Right hindlimb (tissue), 1 donor: Measurements from ENCODE around the gene HYAL3.
A peak's percentile ranks its signal among the peaks of the same experiment; 100 is the strongest.

Experiments used
- DNase-seq: peaks from one replicate; pipeline ENCODE4 v3.0.0-alpha.2; 2018

The HYAL3 gene

DNA sequence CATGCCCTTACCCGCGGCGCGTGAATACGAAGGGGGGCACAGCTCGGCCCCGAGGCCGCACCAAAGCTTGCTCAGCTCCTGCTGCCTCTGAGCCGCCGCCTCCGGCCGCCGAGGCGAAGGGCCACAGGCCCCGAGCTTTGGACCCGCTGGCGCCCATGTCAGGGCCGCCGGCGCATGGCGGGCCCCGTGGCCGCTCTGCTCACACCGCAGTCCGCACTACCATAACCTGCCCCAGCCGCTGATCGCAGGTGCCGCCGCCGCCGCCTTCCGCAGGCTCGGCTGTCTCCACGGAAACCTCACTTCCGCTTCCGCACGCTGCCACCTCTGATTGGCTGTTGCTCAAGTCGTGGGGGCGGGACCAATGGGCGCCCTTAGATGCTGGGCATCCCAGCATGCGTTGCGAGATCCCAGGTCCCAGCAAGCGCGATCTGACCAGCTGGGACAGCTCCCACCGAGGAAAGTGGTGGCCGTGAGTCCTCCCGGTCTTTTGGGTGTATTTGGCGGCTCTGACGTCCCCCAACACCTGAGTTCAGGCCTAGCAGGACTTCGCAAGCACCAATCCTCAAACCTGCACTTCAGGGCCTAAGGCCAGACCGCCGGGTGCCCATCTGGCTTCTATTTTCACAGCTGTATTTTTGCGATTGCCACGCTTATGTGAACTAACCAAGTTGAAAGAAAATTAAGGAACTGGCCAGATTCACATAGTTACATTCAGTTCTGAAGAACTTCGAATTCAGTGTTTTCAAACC is 28.9 kb upstream of the HYAL3 start, which contains the start of gene TUSC2:
Gene TUSC2 (minus strand): TSS at position 281 of the 749 bp plus-strand sequence. CDS start 124 bp downstream, at position 157.
- peak; percentile 96 for DNase-seq

DNA sequence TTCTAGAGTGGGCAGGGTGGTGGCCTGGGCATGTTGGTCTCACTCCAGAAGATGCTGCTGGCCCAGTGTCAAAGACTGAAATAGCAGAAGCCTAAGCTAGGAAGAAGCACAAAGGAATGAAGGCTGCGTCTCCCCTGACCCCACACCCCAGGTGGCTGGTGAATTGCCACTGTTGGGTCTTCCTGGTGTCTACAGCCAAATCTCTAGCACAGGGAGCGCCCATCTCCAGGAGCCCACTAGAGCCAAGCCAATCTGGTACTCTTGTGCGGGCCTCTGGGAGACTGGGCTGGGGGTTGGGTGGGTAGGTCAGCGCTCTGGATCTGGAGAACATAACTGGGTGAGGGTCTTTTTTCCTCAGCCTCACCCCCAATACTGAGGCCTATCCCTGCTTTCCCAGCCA is 27.9 kb upstream of the HYAL3 start:
- DNase-seq: peak; percentile 25

DNA sequence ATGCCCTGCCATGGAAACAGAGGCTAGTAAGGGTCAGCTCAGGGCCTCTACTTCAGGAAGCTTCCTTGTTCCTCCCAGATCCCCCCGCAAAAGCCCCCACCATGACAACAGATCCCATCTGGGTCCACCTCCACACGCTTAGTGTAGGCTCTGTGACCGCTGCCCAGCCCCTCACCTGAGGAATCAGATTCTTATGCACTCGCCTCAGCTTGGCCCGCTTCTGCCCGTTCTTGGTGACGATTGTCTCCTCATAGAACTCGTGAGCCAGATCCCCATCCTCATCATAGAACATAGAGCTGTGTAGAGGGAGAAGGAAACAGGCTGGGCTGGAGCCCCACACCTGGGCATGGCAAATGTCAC is 27.0 kb upstream of the HYAL3 start:
- DNase-seq: no peak

DNA sequence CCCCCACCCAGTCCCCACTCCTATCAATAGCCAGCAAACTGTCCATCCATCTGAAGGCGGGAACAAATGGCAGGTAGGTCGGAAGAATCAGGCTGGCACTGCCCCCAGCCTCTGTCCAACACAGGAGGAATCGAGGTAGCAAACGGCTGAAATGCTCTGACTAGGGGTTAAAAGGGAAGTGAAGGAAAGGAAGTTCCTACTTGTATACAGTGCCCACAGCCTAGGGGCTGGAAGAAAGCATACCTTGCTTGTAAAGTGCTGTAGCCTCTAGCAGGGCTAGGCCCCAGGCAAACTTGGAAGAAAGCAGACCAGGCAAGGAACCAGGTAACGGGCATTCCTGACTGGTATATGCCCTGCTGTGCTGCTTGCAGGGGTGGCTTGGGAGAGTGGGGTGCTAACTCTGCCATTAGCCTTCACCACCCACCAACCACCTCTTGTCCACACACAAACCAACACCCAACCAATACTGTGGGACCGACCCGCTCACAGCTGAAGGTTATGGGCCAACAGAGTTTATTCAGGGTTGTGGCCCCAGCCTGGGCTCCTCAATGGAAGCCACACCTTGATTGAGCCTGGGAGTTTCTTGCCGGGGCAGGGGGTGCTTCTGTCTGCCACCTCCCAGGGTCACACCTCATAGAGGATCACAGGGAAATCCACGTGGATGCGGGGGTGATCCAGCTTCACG is 26.4 kb upstream of the HYAL3 start:
- no peak for DNase-seq

DNA sequence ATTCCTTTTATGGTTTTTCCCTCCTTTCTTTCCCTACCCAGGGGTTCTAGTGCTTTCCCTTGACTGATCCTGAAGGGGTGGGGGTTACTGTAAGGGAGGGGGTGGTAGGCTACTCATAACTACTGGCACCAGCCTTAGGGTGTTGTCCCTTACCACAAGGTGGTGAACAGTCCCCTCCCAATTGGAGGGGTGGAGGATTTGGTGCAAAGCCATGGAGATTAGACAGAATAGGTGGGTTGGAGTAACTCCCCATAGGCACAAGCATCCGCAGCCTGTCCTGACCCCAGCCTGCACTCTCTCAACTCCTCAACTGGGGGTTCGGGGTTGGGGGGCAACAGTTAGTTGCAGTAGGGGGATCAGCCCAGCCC is 25.9 kb upstream of the HYAL3 start:
- DNase-seq: peak; percentile 24

DNA sequence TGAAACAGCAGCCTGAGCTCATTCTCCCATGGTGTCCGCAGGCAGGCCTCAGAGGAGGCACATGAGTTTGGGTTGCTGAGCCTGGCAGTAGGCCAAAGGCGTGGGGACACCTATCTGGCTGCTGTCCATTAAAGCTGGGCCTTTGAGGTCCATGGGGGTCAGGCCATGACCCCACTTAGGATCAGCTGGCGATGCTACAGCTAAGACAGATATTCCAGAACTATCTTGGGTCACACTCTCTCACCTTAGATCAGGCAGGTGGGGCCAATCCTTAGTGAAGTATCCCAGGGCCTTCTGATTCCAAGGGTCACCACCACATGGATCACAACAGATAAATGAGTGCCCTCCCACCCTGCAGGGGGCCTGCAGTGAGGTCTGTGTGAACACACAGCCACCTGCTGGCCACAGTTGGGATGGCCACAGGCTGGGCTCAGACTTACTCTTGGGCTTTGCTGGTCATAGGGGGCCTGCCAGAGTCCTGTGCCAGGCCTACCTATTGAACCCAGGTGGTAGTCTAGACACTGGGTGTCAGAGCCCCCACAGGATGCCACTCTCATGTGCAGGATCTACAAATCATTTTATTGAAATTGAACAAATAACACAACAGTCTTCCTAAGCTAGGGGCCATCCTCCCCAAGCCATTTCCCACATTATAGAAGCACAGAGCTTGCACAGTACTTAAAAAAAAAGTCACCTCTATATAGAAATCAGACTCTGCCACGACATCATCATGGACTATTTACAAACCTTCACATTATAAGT is 25.3 kb upstream of the HYAL3 start:
- peak; percentile 74 for DNase-seq

DNA sequence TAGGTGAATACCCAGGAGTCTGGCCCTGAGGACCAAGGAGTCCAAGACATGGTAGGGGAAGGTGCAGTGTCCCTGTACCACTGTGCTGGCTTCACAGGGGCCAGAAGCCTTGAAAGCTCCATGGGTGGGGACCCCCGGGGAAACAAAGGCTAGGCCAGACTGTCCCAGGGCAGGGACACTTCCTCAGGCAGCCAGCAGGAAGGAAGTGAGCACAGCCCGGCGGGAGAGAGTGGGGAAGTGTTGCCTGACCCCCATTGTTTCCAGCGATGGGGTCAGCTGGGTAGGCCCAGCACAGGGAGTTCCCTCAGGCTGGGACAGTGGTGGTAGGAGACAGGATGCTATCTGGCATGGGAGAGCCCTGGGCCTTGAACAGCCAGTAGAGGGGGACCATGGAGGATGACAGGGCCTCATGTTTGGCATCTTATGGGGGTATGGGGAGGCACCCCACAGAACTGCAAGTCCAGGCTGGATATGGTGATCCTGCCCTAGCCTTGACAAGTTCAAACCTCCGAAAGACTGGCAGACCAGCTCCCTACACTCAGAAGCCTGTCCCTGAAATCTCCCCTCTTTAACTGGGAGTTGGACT is 24.5 kb upstream of the HYAL3 start:
- DNase-seq: peak; percentile 51

DNA sequence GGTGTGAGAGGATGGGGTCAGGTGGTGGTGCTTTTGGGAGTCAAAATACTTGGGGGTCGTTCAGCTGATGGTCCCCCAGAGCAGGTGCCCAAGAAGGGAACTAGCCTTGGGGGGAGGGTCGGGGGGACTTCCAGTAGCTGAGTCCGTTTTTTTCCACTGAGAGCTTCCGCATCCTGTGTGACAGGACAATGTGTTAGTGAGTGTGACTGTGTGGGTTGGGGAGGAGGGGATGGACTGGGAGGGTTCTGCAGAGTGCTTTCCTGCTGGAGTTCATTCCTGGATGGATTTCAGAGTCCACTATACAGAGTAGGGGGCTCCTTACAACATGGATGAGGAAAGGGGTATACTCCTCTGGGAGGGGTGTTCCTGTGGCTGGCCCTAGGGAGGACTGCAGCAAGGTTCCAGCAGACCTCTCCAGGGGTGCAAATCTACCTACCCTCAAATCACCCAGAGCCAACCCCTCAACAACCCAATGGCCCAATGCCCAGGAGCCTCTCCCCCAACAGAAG is 23.9 kb upstream of the HYAL3 start:
- peak; percentile 51 for DNase-seq

DNA sequence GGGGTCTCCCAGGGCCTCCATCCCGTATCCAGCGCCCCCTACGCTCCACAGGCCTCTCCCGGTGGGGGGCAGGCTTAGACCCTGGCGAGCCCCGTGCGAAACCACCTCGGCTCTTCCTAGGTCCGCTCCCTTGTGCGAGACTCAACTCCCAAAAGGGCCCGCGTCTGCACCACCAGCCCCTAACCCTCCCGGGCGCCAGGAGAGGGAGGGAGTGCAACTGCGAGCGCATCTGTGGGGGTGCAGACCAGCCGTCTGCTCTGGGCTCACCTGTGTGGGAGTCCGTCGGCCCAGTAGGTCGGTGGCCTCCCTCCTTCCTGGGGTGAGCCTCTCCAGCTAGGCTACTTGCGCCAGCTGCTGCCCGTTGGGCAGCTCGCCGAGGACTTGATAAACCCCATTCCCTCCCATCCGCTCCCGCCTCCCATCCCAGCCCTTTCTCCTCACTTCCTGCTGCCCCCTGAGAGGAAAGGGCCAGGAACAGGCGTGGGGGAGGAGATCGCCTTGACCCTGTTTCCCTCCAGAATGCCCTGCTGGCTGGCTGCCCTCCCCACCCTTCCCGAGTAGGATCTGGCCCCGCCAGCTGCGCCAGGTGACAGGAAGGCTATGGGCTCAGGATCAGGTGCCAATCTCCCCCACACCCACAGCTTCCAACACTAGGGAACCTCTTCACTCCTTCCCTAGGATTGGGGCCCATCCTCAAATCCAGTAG is 23.3 kb upstream of the HYAL3 start, which contains the start of gene HYAL2:
Gene HYAL2 (minus strand): TSS at position 360 of the 706 bp plus-strand sequence. CDS start 2,256 bp downstream, outside the sequence.
- peak; percentile 58 for DNase-seq

DNA sequence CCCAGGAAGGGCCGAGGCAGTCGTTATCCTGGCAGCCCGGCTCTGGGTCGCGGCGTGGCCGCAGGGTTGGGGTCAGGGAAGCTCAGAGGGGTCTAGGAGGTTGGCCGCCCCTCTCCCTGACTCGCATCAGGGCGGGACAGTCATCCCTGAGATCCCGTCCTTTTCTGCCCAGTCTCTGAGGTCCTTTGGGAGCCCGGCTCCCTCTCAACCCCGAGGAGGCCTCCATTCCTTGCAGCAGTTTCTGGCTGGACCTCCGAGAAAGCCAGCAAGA is 22.8 kb upstream of the HYAL3 start:
- no peak for DNase-seq

DNA sequence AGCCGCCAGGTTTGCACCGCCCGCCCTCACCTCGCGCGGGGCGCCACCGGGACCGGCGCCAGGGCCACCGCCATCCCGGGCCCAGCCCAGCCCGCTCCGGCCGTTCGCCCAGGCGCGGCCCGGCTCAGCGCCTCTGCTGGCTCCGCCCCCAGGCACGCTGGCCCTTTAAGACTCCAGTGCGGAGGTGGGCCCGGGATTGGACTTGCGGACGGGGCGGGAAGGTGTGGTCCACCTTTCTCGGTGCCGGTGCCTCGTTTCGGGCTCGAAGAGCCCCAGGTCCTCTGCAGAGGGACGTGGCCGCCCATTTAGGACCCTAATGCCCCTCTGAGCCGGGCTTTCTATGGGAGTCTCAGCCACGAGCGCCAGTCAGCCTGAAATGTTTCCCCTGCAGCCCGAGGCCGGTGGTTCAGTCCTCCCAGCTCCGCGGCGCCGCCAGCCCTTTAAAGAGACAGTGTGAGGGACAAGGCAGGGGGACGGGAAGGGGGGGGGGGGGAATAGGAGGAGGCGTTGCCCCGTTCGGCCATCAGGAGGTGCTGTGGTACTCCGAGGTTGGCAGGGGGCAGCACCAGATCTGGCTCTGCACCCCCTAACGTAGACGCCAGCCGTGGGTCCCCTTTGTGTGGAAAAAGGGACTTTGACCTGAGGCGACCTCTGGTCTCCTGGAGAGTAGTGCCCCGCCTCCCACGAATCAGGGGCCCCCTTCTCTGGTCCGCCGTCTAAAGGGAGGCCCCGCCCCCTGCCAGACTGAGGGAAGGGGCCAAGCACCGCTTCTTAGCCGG is 22.3 kb upstream of the HYAL3 start:
- peak; percentile 94 for DNase-seq

DNA sequence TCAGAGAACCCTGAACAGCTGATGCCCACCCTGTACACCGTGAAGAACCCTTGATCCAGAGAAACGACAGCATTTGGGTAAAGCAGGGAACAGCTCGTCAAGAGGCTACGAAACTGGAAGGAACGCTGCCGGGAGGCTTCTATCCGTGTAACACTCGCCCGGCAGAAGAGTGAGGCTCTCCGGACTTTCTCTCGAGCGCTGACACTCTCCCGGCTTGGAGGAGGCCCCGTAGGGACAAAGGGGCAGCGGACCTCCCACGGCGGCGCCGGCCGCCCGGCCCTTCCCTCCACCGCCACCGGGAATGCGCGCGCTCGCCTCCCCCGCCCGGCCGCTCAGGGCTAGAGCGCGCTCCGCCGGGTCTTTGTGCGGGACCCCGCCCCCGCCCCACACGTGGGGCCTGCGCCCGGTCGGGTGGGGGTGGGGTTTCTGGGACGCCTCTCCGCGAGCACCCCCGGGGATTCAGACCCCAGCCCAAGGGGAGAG is 21.7 kb upstream of the HYAL3 start:
- DNase-seq: peak; percentile 89

DNA sequence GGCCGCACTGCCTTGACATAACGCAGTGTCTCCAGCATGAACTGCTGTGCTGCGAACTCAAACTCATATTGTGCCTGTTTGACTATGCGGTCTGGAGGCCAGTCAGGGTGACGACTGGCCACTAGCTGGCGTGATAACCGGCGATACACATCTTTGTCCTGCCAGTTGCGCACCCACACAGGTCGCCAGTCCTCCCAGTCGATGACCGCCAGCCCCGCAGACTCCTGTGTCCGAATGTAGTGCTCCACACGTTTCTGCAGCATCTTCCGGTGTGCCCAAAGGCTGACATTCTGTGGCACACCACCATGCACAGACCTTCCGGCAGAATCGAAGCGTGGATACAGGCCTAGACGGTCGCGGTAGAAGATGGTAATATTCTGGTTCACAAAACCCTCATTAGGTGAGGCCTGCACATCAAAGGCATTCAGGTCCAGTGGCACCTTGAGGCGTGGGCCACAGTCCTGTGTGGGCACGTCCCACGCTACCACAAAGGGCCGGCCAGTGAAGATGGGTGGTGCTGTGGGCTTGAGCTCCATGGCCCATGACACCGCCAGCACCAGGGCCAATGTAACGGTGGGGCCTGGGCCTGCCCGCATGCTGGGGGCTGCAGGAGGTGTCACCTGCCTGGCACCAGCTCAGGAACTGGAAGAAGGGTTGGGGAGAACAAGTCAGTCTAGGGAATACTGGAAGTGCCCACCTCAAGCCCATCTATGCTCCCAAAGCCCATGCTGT is 20.9 kb upstream of the HYAL3 start:
- DNase-seq: no peak

DNA sequence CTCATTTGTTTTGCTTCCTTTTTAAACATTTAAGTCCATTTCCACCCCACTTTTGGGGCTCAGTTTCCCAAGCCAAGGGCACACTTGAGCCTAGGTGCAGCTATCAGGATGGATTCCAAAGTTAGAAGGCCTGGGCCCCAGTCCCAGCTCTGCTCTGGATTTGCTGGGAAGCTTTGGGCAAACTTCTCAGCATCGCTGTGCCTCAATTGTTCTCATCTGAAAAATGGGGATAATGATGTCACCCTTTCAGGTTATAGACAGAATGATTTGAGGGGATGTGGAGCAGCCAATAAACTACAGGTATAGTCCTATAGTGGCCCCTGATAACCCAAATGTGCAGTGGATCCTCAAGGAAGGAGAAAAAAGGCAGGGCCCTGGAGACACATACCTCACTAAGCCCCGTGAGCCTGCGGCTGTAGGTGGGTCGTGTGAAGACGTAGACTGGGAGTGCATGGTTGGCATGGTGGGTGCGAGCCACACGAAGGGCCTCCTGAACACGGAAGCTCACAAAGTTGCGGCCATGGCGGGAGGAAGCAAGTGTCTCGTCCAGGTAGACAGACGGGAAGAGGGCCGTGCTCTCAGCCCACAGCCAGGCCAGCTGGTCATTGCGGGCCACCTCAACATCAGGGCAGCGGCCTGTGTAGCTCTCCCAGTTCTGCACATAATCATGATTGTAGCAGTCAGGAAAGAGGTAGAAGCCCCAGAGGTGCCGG is 20.1 kb upstream of the HYAL3 start:
- DNase-seq: no peak

DNA sequence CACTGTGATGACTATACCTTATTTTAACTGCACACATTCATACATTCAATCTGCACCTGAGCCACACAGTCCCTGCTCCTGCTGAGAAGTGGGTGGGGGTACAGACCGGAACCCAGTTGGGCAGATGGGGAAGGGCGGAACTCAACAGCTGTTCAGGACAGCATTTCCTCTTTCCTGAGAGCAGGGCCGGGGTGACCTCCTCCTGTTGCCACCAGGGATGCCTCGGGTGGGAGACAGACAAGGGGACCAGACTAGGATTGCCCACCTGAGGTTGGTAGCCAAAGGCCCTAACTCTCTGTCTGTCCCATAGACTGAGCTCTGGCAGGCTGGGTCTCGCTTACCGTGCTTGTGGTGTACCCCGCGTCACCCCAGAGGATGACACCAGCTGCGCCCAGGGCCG is 19.4 kb upstream of the HYAL3 start:
- no peak for DNase-seq

DNA sequence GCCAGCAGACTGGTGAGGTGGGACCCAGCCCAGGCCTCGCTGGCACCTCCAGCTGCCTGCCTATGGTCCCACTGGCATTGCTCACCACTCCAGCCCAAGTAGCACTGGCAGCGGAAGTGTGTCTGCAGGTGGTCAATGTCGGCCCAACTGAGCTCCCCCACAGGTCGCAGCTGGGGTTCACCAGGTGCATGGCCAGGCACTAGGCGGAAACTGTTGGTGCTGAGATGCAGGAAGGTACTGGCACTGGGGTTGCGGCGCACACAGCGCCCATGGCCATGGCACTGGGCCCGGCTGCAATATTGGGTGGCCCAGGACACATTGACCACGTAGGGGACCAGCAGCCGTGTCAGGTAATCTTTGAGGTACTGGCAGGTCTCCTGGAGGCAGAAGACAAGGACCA is 19.0 kb upstream of the HYAL3 start:
- no peak for DNase-seq

DNA sequence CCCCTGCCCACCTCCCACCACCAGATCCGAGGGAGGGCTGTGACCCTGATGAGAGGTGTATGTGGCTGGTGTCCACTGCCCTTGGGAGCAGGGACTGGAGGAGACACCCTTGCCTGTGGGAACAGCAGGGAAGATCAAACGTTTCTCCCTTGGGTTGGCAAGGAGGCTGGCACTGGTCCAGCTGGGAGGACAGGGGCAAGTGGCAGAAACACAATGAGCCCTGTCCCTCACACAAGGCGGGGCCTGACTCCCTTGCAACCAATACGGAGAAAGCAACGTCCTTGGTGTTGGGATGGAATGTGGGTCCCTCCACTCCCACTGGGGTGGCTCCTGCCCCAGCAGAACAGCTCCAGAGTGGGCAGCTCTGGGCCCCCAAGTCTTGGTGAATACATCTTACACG is 18.1 kb upstream of the HYAL3 start:
- DNase-seq: no peak

DNA sequence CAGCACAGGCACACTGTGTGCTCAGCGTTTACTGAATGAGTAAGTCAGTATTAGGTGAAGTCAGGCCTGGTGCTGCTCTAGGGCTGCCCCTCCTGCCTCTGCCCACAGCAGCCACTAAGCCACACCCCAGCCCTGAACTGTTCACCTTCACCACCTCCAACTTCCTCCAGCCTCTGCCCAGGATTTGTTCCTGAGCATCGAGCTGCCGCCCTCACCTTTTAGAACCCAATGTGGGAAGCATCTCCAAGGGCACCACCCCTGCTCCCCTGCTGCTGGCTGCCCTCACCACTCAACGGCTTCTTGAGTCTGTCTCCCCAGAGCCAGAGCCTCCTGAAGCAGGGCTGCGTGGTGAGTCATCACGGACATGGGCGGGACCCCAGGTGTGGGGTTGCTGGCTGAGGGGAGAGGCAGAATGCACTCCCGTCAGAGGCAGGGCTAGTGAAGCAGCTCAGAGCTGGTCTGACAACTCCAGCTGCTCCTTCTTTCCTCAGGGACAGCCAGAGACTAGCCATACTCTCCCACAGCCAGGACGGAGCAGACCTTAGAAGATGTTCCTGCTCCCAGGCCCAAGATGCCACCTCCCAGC is 17.5 kb upstream of the HYAL3 start:
- no peak for DNase-seq

DNA sequence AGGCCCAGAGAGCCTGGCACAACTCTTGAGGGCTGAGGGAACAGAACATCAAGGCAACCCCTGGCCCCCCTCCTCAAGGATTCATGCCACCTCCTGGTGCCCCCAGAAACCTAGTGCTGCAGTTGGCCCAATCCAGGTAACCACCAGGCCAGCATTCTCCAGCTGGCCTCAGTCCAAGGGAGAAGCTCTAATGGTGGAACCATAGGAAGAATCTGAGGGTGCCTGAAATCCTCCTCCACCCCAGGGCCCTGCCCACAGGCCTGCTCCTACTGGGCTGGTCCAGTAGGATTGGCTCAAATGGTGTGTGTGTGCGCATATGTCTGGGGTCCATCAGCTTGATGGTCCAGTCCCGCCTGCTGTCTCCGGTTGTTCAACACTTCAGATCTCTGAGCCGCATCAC is 15.6 kb upstream of the HYAL3 start:
- DNase-seq: no peak

DNA sequence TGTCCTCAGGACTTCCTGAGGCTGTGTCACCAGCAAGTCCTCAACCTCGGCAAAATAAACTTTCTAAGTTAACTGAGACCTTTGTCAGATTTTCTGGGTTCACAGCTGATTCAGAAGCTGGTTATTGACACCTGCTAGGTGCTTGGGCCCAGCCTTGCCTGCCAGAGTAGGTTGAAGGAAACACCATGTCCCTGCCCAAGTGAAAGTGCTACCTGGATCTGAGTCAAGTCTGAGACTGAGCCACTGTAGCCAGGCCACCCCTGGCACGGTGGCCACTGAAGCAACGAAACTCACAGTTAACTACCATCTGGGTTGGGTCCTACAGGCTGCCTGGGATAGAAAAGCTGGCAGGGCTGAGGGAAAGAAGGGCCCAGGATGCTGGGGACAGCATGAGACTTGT is 15.1 kb upstream of the HYAL3 start:
- DNase-seq: no peak
